Caco-2 (cell line): ENCODE data around the gene SCGN. TPM values are rescaled to one million over a fixed set of nuclear protein-coding genes. Genes with fewer than 3 reads are reported as not detected.

Experiments used
- Bru-seq: library from RNA; stranded (reverse); fragments of 400-500 nt; gene quantifications from one replicate; lab custom pipeline; 2021; lab: Mats Ljungman, UMichigan
- BruChase-seq, 2 experiments: library from RNA; stranded (reverse); fragments of 400-500 nt; gene quantifications; one replicate each; lab custom pipeline; 2021; lab: Mats Ljungman, UMichigan
- BruUV-seq: library from RNA; stranded (reverse); fragments of 400-500 nt; replicated peaks from 2 replicates; lab custom pipeline; 2021; lab: Mats Ljungman, UMichigan
- CTCF ChIA-PET: fragments of 300-600 bp; sonication (Branson Sonifier 250); formaldehyde crosslinking; loops from one replicate; lab custom pipeline; 2022; ENCODE audit warnings: antibody characterized with exemption; lab: Charles Lee
- POLR2A ChIA-PET: fragments of 300-600 bp; sonication (Branson Sonifier 250); formaldehyde crosslinking; loops from one replicate; lab custom pipeline; 2022; ENCODE audit warnings: antibody characterized with exemption; lab: Charles Lee
- DNase-seq, 2 experiments: peaks; one replicate each; pipeline versions ENCODE4 v3.0.0 to v3.0.0-alpha.2; 2020 to 2022
- H3K27me3 ChIP-seq: replicated peaks from 2 replicates; pipeline ENCODE4 v1.6.0; 2011; ENCODE audit warnings: low read length; ENCODE audit not compliant: control insufficient read depth, insufficient read depth
- H3K36me3 ChIP-seq: 2 replicates; pipeline ENCODE4 v1.5.1; 2011; ENCODE audit warnings: low read length; ENCODE audit not compliant: control insufficient read depth, insufficient read depth
- H3K4me1 ChIP-seq: fragments of 250-450 bp; sonication (Bioruptor Pico); 2 replicates; pipeline ENCODE4 v1.5.1; 2020; ENCODE audit warnings: mild to moderate bottlenecking
- H3K4me3 ChIP-seq: 2 replicates; pipeline ENCODE4 v1.5.1; 2011; ENCODE audit warnings: low read depth, mild to moderate bottlenecking, control low read depth, low read length
- H3K9me3 ChIP-seq: fragments of 250-450 bp; sonication (Bioruptor Pico); 2 replicates; pipeline ENCODE4 v1.5.1; 2020; ENCODE audit warnings: mild to moderate bottlenecking, moderate library complexity
- H3K27ac Mint-ChIP-seq: one replicate; pipeline ENCODE4 v1.8.0; 2022; ENCODE audit warnings: mixed read lengths; ENCODE audit not compliant: unreplicated experiment
- H3K27me3 Mint-ChIP-seq: one replicate; pipeline ENCODE4 v1.8.0; 2022; ENCODE audit warnings: mixed read lengths; ENCODE audit not compliant: insufficient read depth, unreplicated experiment
- H3K36me3 Mint-ChIP-seq: one replicate; pipeline ENCODE4 v1.8.0; 2022; ENCODE audit warnings: mild to moderate bottlenecking, mixed read lengths; ENCODE audit not compliant: insufficient read depth, unreplicated experiment
- H3K4me1 Mint-ChIP-seq: one replicate; pipeline ENCODE4 v1.8.0; 2022; ENCODE audit warnings: low read depth, mixed read lengths; ENCODE audit not compliant: unreplicated experiment
- H3K4me3 Mint-ChIP-seq: one replicate; pipeline ENCODE4 v1.8.0; 2022; ENCODE audit warnings: mild to moderate bottlenecking, moderate library complexity, mixed read lengths; ENCODE audit not compliant: unreplicated experiment
- H3K9me3 Mint-ChIP-seq: one replicate; pipeline ENCODE4 v1.8.0; 2022; ENCODE audit warnings: mixed read lengths; ENCODE audit not compliant: unreplicated experiment
- intact Hi-C: fragments of 100-400 bp; cut with micrococcal nuclease; formaldehyde crosslinking; loops from one replicate; pipeline ENCODE4 v1.10.0; 2022; ENCODE audit not compliant: unreplicated experiment
- long read RNA-seq: library from polyadenylated mRNA; stranded (forward); transcript quantifications from one replicate; pipeline ENCODE4 v2.0.0, GENCODE V29; 2022
- total RNA-seq: library from RNA; stranded (reverse); gene quantifications from 2 replicates; pipeline ENCODE4 v1.2.3, GENCODE V29; 2022
- TF ChIP-seq, protein P1 (sequence below), 2 experiments: fragments of 200-600 bp in 1 of 2; IDR thresholded peaks; 1 replicate in 1 of 2; 2 replicates in 1 of 2; pipeline versions ENCODE4 v1.5.1 to v1.8.0; 2011 to 2022; ENCODE audit warnings: antibody characterized with exemption in 1 of 2, control low read depth in 1 of 2, inconsistent platforms in 1 of 2, low read depth in 1 of 2, low read length in 1 of 2, mild to moderate bottlenecking in 1 of 2, moderate library complexity in 1 of 2; ENCODE audit not compliant: insufficient read depth in 1 of 2, severe bottlenecking in 1 of 2, unreplicated experiment in 1 of 2

Gene SCGN, protein sequence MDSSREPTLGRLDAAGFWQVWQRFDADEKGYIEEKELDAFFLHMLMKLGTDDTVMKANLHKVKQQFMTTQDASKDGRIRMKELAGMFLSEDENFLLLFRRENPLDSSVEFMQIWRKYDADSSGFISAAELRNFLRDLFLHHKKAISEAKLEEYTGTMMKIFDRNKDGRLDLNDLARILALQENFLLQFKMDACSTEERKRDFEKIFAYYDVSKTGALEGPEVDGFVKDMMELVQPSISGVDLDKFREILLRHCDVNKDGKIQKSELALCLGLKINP
- total RNA-seq (7.7 and 11.7 TPM in 2 replicates), Bru-seq, nascent RNA (percentile 56 among the genes with signal in this experiment), BruChase-seq, experiment 1, labeled RNA remaining after a 2-hour chase (percentile 41 among the genes with signal in this experiment), BruChase-seq, experiment 2, labeled RNA remaining after a 6-hour chase (percentile 44 among the genes with signal in this experiment)
- long read RNA-seq, partial matches to known transcripts: 13 of 17 reads
- long read RNA-seq, other reads (novel, unspliced or antisense): 4 of 17 reads

DNA sequence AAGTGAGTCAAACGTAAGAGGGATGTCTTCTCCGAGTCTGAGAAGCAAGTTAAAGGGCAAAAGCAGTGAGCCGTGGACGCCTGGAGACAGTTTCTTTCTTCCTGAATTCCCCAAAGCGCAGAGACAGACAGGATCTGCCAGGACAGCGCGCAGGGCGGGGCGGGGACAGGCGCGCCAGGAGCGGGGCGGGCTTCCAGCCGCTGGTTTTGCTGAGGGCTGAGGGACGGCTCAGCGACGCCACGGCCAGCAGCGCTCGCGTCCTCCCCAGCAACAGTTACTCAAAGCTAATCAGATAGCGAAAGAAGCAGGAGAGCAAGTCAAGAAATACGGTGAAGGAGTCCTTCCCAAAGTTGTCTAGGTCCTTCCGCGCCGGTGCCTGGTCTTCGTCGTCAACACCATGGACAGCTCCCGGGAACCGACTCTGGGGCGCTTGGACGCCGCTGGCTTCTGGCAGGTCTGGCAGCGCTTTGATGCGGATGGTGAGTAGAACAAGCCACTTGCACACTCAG is at the start of gene SCGN:
Gene SCGN, plus strand, starts transcription at position 209 of the 509 bp plus-strand sequence. Its CDS starts 189 bp downstream, at position 398.
- DNase-seq: peak; percentile 73 to 86
- CTCF ChIA-PET: interaction anchor here (0.8 kb wide), 1 partner anchor 14 kb away, joined by 3 read pairs; no protein-coding TSS in a partner anchor
- intact Hi-C loops: loop anchor here (1.0 kb wide), 1 partner anchor 16 kb away; no protein-coding TSS in a partner anchor
- POLR2A ChIA-PET: no interaction called here
- Mint-ChIP-seq H3K27me3 (peaks cover 8% of the 10 kb centered on the region), H3K9me3 (no peaks in the 10 kb centered on the region), H3K36me3 (no peaks in the 10 kb centered on the region), H3K4me3 (peak within 1 kb of the TSS; percentile 75), H3K27ac (no peak within 1 kb of the TSS), H3K4me1 (peaks cover 15% of the 10 kb centered on the region)
- H3K36me3 ChIP-seq: no peaks in the 10 kb centered on the region
- TF ChIP-seq, protein P1, sequence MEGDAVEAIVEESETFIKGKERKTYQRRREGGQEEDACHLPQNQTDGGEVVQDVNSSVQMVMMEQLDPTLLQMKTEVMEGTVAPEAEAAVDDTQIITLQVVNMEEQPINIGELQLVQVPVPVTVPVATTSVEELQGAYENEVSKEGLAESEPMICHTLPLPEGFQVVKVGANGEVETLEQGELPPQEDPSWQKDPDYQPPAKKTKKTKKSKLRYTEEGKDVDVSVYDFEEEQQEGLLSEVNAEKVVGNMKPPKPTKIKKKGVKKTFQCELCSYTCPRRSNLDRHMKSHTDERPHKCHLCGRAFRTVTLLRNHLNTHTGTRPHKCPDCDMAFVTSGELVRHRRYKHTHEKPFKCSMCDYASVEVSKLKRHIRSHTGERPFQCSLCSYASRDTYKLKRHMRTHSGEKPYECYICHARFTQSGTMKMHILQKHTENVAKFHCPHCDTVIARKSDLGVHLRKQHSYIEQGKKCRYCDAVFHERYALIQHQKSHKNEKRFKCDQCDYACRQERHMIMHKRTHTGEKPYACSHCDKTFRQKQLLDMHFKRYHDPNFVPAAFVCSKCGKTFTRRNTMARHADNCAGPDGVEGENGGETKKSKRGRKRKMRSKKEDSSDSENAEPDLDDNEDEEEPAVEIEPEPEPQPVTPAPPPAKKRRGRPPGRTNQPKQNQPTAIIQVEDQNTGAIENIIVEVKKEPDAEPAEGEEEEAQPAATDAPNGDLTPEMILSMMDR (IDR thresholded peaks at IDR 0.05; ENCODE audit: insufficient read depth in 1 of 2, low read depth in 1 of 2, low read length in 1 of 2, severe bottlenecking in 1 of 2, unreplicated experiment in 1 of 2): no peak
- H3K9me3 ChIP-seq: no peaks in the 10 kb centered on the region
- H3K4me3 ChIP-seq: peak within 1 kb of the TSS; percentile 42
- BruUV-seq: no TSS peak
- H3K4me1 ChIP-seq: no peaks in the 10 kb centered on the region
- H3K27me3 ChIP-seq: no peaks in the 10 kb centered on the region

- Mint-ChIP-seq H3K27ac (no peak overlapping the region), H3K4me3 (no peak overlapping the region), H3K9me3 (no peaks in the 10 kb centered on the region), H3K27me3 (no peaks in the 10 kb centered on the region), H3K4me1 (peaks cover 9% of the 10 kb centered on the region), H3K36me3 (peaks cover 10% of the 10 kb centered on the region)
- H3K4me3 ChIP-seq: no peak overlapping the region
- ChIA-PET CTCF (no interaction called here), POLR2A (no interaction called here)
- peaks cover 7% of the 10 kb centered on the region for H3K4me1 ChIP-seq
- TF ChIP-seq, protein P1 (IDR thresholded peaks at IDR 0.05; ENCODE audit: insufficient read depth in 1 of 2, low read depth in 1 of 2, low read length in 1 of 2, severe bottlenecking in 1 of 2, unreplicated experiment in 1 of 2): no peak
- no peaks in the 10 kb centered on the region for H3K27me3 ChIP-seq
- intact Hi-C loops: loop anchor here (1.0 to 2.0 kb wide), 4 partner anchors 46 to 379 kb away; no protein-coding TSS in a partner anchor
- H3K9me3 ChIP-seq: no peaks in the 10 kb centered on the region
- H3K36me3 ChIP-seq: no peaks in the 10 kb centered on the region; the same call in 1 of the 2 replicates
- DNase-seq: no peak
- no TSS peak for BruUV-seq
Measured at GRCh38 chr6:25602674-25602982, 49.4 kb upstream of the SCGN start.

DNA sequence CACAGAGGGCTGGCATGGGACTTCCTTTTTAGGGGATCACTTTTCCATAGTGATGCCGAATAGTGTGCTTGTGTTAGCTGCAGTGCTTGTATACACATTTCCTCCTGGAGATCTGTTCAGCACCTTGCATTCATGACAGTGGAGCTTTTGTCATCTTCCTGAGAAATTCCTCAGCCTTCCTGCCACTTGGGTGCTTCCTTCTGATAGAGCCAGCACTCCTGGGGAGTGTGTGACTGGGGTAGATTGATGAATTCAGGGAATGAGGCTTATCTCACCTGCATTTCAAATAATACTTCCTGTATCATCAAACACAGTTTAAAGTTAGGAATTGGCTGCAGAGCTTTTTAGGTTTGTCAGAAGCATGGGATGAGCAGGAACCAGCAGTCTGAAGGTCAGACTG is 48.8 kb upstream of the SCGN start:
- no peaks in the 10 kb centered on the region for H3K27me3 Mint-ChIP-seq
- CTCF ChIA-PET: no interaction called here
- peaks cover 10% of the 10 kb centered on the region for H3K36me3 Mint-ChIP-seq

More for the DNA sequence above, 48.8 kb upstream of the SCGN start:
- H3K27me3 ChIP-seq: no peaks in the 10 kb centered on the region
- Mint-ChIP-seq H3K4me3 (no peak overlapping the region), H3K27ac (no peak overlapping the region), H3K9me3 (no peaks in the 10 kb centered on the region), H3K4me1 (peaks cover 7% of the 10 kb centered on the region)
- no peaks in the 10 kb centered on the region; the same call in 1 of the 2 replicates for H3K36me3 ChIP-seq
- 0 out of 2 replicates have a peak, but pooled peaks cover 6% of the 10 kb centered on the region for H3K4me1 ChIP-seq
- TF ChIP-seq, protein P1 (IDR thresholded peaks at IDR 0.05; ENCODE audit: insufficient read depth in 1 of 2, low read depth in 1 of 2, low read length in 1 of 2, severe bottlenecking in 1 of 2, unreplicated experiment in 1 of 2): no peak
- intact Hi-C loops: loop anchor here (2.0 kb wide), 2 partner anchors 46 to 112 kb away; no protein-coding TSS in a partner anchor
- no TSS peak for BruUV-seq
- POLR2A ChIA-PET: no interaction called here
- H3K9me3 ChIP-seq: no peaks in the 10 kb centered on the region
- no peak for DNase-seq
- H3K4me3 ChIP-seq: no peak overlapping the region
